Limb (tissue), 2 donors: ENCODE results near the gene PPHLN1.
A peak's percentile ranks its signal among the peaks of the same experiment; 100 is the strongest.
"Not testable (repeated sequence)": the region's sequence is repeated elsewhere in the genome, so short reads cannot be mapped to it uniquely, and the experiment has no call there.

Experiments
- DNase-seq, 2 donors: peaks; one replicate each; pipeline ENCODE4 v3.0.0-alpha.2; 2016; ENCODE audit errors: extremely low spot score in 2 of 2

Gene PPHLN1

DNA sequence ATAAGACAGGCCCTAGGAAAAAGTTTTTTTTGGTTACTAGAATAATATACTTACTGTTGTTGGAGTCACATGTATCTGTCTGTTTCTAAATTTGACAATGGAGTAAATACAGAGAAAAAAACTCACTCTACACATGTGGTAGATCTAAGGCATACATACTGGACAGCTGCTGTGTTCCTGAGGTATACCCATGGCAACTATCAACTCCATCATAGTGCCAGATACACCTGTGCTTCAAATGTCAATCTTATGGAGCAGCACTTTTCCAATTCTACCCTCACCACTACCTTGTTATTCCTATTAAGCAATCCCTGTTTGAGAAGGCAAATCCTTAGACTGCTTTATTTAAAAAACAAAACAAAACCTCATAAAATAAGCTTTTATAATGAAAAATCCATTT is 3.4 kb upstream of the PPHLN1 start:
- no peak for DNase-seq

DNA sequence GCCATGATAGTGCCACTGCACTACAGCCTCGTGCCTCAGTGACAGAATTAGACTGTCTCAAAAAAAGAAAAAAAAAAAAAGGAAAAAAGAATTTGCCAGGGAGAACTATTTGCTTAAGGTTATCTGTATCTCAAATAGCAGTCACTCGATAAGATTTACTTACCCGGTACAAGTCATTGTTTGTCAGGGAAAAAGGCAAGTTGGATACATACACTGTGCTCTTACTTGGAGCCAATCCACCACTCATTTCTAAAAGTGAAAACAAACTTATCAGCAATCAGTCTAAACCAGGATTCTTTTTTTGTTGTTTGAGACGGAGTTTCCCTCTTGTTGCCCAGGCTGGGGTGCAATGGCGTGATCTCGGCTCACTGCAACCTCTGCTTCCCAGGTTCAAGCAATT is 2.1 kb upstream of the PPHLN1 start:
- DNase-seq, result no peak

DNA sequence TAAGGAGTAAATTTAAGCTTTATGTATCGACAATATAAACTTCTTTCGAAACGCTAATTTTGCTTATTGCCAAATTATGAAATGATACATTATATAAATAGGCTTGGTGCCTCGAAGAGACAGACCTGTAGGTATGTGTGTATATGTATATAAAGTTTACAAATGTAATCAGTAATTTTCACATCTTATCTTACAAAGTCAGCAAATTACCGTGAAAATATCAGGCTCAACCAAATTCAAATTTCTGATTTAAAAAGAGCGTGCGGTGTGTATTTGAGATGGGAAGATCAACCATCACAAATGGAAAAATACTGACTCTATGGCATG is 678 bp upstream of the PPHLN1 start:
- no peak for DNase-seq

DNA sequence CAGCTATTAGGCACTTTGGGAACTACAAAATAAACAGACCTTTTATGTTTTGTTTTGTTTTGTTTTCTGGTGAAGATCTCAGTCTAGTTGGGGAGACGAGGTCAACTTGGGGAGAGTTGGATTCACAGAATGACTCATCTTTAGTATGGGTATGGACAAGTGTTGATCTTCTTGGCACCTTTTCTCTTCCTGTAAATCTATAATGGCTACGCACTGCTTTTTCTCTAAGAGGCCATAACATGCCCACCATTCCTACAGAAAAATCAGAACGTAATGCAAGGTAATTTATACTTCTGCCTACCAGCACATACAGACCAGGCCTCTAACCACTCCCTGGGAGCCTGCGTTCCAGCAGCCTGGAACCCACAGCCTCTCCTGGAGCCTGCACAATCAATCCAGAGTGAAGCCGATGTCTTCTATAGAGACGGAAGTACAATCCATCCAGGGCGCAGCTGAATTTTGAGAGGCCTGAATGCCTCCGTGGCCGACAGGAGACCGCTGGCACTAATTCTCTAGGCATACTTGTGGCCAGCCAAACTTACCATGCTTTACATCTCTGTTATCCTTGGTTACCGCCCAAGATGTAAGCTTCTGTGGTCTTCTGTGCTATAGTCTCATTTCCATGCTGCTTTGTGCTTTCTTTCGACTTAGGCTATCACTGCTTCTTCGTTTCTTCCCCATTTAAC is 717 bp downstream of the PPHLN1 start:
- peak in 1 of 2 donors; percentile 38 for DNase-seq

DNA sequence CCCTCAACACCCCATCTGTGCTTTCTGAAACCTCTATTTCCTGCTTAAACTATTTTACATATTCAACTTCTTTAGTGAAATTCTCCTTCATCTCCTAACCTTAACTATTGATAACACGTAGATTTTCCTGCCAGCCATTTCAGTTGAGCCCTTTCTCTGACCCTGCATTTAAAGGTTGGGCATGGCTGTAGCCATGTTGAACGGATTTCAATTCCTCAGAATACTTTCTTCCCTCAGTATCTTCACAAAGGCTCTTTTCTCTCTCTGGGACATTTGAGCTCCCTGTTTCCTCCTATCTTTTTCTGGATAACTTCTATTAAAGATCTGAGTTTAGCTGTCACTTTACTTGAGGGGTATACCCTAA is 1.2 kb downstream of the PPHLN1 start:
- no peak for DNase-seq

DNA sequence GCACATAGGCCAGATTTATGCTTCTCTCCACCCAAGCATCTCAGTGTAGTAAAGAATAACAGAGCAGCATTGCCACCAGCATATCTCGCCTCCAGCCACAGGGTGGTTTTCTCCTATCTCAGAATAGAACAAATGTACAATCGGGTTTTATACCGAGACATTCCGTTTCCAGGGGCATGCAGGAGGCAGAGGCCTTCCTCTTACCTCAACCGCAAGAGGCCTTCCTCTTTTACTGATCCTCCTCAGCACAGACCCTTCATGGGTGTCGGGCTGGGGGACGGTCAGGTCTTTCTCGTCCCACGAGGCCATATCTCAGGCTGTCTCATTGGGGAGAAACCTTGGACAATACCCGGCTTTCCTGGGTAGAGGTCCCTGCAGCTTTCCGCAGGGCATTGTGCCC is 4.1 kb downstream of the PPHLN1 start:
- not testable (repeated sequence) for DNase-seq

DNA sequence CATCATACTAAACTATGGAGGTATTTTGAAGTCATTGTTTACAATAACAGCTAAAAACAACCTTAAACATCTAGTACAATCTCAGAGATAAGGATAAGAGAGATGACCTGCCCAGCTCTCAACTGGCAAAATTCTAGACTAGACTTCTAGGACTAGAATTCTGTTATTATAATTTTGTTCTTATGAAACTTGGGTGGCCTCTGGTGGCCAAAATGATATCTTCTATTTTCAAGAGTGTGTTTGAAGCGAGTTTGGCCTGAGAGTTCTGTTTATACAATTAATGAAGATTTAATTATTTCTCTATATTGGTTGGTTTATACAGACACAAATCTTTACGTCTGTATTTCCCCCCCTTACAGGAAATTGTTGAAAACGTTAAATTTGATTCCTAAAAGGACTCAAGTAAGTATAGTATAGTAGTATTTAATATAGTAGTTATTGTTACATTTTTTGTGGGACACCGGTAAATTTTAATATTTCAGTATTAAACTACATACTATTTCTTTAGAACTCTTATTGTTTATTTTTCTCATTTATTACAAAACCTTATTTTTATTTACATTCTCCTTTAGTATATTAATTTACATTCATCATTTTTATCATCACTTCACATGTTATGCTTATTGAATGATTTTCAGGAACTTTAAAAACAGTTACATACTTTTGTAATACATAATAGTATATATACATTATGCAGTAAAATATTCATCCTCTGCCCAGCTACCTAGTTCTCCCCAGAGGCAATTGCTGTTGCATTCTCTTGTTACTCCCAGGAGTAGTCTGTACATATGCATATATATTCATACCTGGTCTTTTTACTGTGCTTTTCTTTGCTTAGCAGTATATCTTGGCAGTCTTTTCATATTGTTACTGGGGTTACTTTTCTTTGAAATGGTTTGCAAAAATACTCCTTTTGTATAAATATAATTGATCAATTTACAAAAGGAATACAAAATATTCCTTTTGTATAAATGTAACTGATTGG is 6.6 kb downstream of the PPHLN1 start:
- DNase-seq, result peak in 1 of 2 donors; percentile 61

DNA sequence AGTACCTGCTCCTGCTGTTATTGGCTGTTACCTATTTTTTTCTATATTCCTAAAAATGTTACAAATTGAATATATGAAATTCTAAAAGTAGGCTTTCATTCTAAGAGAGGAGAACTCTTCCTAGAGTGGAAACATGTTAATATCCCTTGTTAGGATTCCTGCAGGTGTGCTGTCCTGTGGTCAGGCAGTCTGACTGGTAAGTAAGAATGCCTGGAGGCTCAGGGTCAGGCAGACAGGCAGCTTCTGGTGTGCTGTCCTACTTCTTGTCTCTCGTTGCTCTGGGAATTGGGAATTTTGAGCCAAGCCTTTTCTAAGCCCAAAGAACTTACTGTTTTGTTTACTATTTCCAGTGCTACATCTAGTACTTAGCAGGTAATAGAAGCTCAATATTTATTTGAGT is 10.3 kb downstream of the PPHLN1 start:
- no peak for DNase-seq

DNA sequence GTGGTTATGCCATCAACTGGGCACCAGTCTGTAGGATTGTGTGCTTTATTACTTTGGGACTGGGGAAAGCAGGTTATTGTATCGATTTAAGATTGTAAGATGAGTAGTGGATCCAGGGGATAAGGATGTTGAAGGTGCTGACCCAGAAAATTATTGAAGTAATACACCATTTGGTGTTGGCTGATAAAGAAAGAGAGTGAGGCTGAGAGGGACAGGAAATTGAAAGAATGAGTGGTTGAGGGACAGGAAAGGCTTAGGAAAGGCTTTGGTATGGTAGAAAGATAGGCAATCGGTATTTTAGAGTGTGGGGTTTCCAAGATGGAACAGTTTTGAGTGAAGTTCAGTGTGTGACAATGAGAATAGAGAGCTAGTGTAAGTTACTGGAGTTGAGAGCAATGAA is 12.3 kb downstream of the PPHLN1 start:
- DNase-seq, result no peak

DNA sequence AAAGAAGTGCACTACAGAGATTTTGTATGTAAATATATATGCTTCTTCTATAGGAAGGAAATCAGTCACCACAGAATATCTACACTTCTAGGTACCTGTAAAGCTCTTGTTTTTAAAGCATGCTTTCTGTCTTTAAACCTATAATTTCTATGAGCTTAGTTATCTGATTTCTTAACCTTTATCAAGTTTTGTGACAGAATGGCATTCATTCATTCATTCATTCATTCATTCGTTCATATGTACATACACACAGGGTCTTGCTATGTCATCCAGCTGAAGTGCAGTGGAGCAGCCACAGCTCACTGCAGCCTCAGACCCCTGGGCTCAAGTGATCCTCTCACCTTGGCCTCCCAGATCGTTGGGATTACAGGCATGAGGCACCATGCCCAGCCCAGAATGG is 16.1 kb downstream of the PPHLN1 start:
- no peak for DNase-seq

DNA sequence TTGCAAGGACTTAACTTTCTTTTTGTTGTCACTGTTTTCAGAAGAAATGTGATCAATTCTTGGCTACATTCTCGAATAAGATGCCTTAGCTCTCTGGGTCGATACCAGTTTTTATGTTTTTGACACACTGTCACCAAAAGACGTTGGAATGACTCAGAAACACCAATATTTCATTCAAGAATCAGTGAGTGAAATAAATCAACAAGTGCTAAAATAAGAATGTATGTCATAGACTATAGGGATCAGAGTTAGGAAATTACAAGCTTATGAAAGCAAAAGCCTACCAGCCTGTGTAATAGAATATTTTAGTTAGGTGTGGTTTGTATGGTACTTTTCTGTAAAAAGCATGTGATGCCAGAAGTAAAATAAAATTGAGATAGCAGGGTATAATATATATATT is 17.8 kb downstream of the PPHLN1 start:
- no peak for DNase-seq

DNA sequence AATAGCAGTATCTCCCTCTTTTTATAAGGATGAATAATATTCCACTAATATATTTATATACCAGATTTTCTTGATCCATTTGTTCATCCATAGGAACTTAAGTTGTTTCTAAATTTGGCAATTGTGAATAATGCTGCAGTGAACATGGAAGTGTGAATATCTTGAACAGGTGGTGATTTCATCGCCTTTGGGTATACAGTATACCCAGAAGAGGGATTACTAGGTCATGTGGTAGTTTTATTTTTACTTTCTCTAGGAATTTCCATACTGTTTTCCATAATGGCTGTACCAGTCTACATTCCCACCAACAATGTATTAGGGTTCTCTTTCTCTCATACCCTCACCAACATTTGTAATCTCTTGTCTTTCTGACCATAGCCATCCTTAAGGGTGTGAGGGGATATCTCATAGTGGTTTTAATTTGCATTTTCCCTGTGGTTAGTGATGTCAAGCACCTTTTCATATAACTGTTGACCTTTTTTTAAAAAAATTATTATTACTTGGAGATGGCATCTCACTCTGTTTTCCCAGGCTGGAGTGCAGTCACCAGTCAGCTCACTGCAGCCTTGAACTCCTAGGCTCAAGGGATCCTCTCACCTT is 20.5 kb downstream of the PPHLN1 start:
- no peak for DNase-seq

DNA sequence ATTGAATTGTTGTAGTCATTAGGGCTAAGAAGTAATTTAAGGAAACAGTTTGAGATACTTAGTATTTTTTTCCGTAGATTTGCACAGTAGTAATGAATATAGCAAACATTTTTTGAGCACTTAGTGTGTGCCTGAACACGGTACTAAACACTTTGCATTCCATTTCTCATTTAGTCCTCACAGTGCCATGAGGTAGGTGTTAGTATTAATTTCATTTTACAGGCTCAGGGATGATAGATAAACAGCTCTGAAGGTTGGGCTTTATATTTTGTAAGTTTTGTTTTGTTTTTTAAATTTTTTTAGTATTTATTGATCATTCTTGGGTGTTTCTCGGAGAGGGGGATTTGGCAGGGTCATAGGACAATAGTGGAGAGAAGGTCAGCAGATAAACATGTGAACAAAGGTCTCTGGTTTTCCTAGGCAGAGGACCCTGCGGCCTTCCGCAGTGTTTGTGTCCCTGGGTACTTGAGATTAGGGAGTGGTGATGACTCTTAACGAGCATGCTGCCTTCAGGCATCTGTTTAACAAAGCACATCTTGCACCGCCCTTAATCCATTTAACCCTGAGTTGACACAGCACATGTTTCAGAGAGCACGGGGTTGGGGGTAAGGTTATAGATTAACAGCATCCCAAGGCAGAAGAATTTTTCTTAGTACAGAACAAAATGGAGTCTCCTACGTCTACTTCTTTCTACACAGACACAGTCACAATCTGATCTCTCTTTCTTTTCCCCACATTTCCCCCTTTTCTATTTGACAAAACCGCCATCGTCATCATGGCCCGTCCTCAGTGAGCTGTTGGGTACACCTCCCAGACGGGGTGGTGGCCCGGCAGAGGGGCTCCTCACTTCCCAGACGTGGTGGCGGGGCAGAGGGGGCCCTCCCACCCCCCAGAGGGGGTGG is 23.4 kb downstream of the PPHLN1 start:
- DNase-seq, result not testable (repeated sequence)

DNA sequence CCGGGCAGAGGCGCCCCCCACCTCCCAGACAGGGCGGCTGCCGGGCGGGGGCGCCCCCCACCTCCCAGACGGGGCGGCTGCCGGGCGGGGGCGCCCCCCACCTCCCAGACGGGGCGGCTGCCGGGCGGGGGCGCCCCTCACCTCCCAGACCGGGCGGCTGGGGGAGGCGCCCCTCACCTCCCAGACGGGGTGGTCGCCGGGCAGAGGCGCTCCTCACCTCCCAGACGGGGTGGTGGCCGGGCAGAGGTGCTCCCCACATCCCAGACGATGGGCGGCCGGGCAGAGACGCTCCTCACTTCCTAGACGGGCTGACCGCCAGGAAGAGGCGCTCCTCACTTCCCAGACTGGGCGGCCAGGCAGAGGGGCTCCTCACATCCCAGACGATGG is 24.0 kb downstream of the PPHLN1 start:
- DNase-seq, result not testable (repeated sequence)

DNA sequence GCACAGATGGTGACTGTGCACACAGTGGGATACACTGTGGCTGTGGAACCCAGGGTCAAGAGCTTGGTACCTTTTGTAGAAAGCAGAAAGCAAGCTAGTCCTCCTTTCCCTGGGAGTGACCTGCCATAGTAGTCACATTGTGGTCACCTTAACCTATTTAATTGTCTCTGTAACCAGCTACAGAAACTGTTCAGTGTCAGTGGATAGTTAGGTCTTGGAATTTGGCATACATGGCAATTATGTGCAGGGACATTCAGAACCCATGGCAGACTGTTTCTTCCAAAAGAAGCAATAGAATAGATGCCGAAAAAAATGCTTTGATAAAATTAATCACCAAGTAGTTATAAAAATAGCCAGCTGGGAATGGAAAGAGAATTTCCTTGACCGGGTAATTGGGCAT is 30.4 kb downstream of the PPHLN1 start:
- DNase-seq, result no peak

DNA sequence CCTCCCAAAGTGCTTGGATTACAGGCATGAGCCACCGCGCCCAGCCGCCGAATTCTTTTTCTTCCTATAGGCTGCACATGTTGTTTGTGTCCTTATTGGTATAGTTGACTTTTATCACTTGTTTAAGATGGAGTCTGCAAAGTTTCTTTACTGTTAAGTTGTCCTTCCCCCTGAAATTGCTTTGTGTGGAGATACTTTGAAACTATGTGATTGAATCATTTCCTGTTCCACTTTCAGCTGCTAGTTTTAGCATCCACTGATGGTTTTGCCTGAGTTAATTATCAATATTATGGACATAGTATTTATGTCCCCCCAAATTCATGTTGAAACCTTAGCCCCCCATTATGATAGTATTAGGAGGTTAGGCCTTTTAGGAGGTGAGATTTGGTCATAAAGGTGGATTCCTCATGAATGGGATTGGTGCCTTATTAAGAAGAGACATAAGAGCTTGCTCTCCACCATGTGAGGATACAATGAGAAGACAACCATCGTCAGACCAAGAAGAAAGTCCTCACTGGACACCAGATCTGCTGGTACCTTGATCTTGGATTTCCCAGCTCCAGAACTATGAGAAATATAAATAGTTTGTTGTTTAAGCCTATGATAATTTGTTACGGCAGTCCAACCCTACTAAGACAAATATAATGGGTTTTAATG is 34.9 kb downstream of the PPHLN1 start:
- no peak for DNase-seq

DNA sequence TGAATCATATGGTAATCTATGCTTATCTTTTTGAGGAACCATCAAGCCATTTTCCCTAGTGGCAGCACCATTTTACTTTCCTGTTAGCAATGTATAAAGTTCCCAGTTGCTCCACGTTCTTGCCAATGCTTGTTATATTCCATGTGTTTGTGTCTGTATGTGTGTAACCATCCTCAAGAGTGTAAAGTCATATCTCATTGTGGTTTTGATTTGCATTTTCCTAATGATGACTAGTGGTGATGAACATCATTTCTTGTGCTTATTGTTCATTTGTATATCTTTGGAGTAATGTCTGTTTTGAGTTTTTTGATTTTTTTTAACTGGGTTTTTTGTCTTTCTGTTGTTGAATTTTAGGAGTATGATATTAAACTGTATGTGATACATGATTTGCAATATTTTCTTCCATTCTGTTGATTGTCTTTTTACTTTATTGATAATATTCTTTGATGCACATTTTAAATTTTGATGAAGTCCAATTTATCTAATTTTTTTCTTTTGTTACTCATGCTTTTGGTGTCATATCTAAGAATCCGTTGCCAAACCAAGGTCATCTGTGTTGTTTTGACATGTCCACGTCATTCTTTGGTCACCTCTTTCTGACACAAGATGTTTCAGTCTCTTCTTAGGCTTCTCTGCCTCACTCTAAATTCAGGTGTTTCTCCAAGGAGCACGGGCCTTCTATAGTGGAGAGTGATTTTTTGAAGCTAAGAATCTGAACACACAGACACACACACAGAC is 36.1 kb downstream of the PPHLN1 start:
- DNase-seq, result no peak

DNA sequence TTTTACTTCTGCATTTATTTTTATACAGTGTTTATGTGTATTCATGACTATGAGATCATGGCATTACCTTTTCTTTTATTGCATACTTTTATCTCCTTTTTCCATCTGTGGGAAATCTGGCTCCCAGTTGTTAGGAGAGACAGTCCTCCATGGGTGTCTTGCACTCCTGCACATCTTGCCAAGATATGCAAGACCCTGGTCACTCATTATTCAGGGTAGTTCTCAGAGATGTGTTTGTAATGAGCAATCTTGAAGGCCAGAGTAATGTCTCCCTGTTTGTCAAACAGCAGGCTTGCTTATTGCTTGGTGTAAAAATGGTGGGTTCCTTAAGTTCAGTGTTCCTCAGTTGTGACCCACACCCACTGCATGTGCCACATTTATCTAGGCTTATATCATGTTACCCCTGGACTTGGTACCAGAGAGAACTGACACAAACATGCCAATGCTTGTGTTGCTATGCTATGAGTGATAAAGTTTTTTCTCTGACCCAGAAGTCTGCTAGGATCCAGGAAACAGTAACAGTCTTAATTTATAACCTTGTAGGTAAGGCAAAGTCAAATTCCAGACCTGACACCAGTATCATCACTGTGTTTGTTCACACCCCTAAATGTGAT is 36.8 kb downstream of the PPHLN1 start:
- DNase-seq, result no peak

DNA sequence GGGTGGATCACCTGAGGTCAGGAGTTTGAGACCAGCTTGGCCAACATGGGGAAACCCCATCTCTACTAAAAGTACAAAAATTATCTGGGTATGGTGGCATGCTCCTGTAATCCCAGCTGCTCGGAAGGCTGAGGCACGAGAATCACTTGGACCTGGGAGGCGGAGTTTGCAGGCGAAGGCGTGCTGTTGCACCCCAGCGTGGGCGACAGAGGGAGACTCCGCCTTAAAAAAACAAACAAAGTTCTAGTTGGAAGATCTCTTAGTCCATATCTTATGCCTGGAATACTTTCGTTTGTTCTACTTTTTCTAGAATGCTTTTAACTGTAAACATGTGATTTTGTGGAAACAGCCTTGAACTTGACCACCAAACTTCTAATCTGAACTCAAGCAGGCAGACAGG is 38.7 kb downstream of the PPHLN1 start:
- no peak for DNase-seq

DNA sequence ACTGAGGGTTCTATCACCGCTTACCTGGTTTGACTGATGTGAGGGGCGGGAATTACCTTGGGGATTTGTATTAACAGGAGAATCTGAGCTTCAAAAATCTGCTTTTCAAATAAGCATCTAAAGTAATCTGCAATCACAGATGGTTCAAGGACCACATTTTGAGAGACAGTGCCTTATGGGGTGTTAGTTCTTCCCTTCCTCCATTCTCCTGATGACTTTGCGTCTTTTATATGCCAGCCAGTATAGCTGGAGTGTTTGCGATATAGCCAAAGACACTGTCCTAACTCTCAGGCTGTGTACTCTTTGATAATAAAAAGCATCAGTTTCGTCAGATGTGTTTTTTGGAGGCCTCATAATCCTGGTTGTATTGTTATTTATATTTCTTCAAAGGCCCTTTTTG is 39.5 kb downstream of the PPHLN1 start:
- no peak for DNase-seq
